A673 (cell line): ENCODE data around the gene ERGIC1. TPM values are rescaled to one million over a fixed set of nuclear protein-coding genes. Genes with fewer than 3 reads are reported as not detected.

Source experiments
- BruUV-seq: library from RNA; stranded (reverse); fragments of 400-500 nt; replicated peaks from 2 replicates; lab custom pipeline; 2021; lab: Mats Ljungman, UMichigan
- CTCF ChIA-PET: fragments of 300-600 bp; sonication (Branson Sonifier 250); formaldehyde crosslinking; loops from one replicate; lab custom pipeline; 2022; ENCODE audit warnings: antibody characterized with exemption; lab: Charles Lee
- POLR2A ChIA-PET: fragments of 300-600 bp; sonication (Branson Sonifier 250); formaldehyde crosslinking; loops from one replicate; lab custom pipeline; 2022; ENCODE audit warnings: antibody characterized with exemption; ENCODE audit not compliant: low non-redundant PET; lab: Charles Lee
- DNase-seq: peaks from one replicate; pipeline ENCODE4 v3.0.0-alpha.2; 2015; ENCODE audit warnings: low spot score
- H3K27ac ChIP-seq: fragments of 200-600 bp; sonication (generic); 2 replicates; pipeline ENCODE4 v1.5.1; 2016; ENCODE audit warnings: mixed run types, low read depth, mild to moderate bottlenecking, mixed read lengths, antibody characterized with exemption, low read length; ENCODE audit not compliant: poor library complexity, severe bottlenecking
- H3K27me3 ChIP-seq: fragments of 200-600 bp; sonication (generic); replicated peaks from 2 replicates; pipeline ENCODE4 v1.6.1; 2017; ENCODE audit warnings: mixed run types, low read depth, mild to moderate bottlenecking, mixed read lengths, antibody characterized with exemption, low read length; ENCODE audit not compliant: insufficient read depth, poor library complexity
- H3K36me3 ChIP-seq: fragments of 200-600 bp; sonication (generic); 2 replicates; pipeline ENCODE4 v1.6.1; 2016; ENCODE audit warnings: mixed run types, mild to moderate bottlenecking, mixed read lengths, antibody characterized with exemption, low read length; ENCODE audit not compliant: insufficient read depth, poor library complexity, severe bottlenecking
- H3K4me1 ChIP-seq: fragments of 200-600 bp; sonication (generic); 2 replicates; pipeline ENCODE4 v1.6.1; 2017; ENCODE audit warnings: mixed run types, mild to moderate bottlenecking, mixed read lengths, antibody characterized with exemption, low read length; ENCODE audit not compliant: insufficient read depth, poor library complexity, severe bottlenecking
- H3K4me3 ChIP-seq: fragments of 200-600 bp; sonication (generic); 2 replicates; pipeline ENCODE4 v1.5.1; 2016; ENCODE audit warnings: low read depth, mixed run types, mild to moderate bottlenecking, mixed read lengths, low read length; ENCODE audit not compliant: poor library complexity, severe bottlenecking
- H3K9me3 ChIP-seq: fragments of 200-600 bp; sonication (generic); 2 replicates; pipeline ENCODE4 v1.6.1; 2016; ENCODE audit warnings: mixed run types, low read depth, mild to moderate bottlenecking, mixed read lengths, antibody characterized with exemption, low read length; ENCODE audit not compliant: poor library complexity, severe bottlenecking
- CTCF ChIP-seq: fragments of 300-800, 200-600 bp; sonication (generic); conservative IDR thresholded peaks from 2 replicates; pipeline ENCODE4 v1.5.1; 2017; ENCODE audit warnings: low read depth, mild to moderate bottlenecking, antibody characterized with exemption, low read length, moderate library complexity, mixed read lengths
- EZH2 ChIP-seq: fragments of 200-600 bp; sonication (generic); IDR thresholded peaks from 2 replicates; pipeline ENCODE4 v1.6.1; 2017; ENCODE audit warnings: borderline replicate concordance, low read depth, mild to moderate bottlenecking, mixed read lengths, antibody characterized with exemption, low read length; ENCODE audit not compliant: poor library complexity, severe bottlenecking
- intact Hi-C: fragments of 100-400 bp; cut with micrococcal nuclease; formaldehyde crosslinking; loops from one replicate; pipeline ENCODE4 v1.10.0; 2022; ENCODE audit not compliant: unreplicated experiment
- total RNA-seq: library from RNA; stranded (reverse); gene quantifications from 2 replicates; pipeline ENCODE4 v1.2.3, GENCODE V29; 2021

Gene ERGIC1
- total RNA-seq, 1 experiment from 2014 or later: 44.2 TPM

GRCh38 chr5:172819569-172819968, 14.5 kb upstream of the ERGIC1 start:
- H3K27ac ChIP-seq: no peak overlapping the region
- POLR2A ChIA-PET: no interaction called here
- DNase-seq: no peak
- CTCF ChIA-PET: no interaction called here
- no peaks in the 10 kb centered on the region for H3K9me3 ChIP-seq
- no peaks in the 10 kb centered on the region for H3K4me1 ChIP-seq
- no peaks in the 10 kb centered on the region for H3K36me3 ChIP-seq
- H3K27me3 ChIP-seq: no peaks in the 10 kb centered on the region
- intact Hi-C loops: no loop called here
- TF ChIP-seq EZH2 (no peak), CTCF (no peak)
- no TSS peak for BruUV-seq
- H3K4me3 ChIP-seq: no peak overlapping the region

- intact Hi-C loops: no loop called here
- CTCF ChIA-PET: no interaction called here
- H3K27ac ChIP-seq: no peak overlapping the region
- H3K4me3 ChIP-seq: no peak overlapping the region
- no peaks in the 10 kb centered on the region for H3K27me3 ChIP-seq
- DNase-seq: no peak
- no peaks in the 10 kb centered on the region for H3K4me1 ChIP-seq
- no TSS peak for BruUV-seq
- TF ChIP-seq CTCF (no peak), EZH2 (no peak)
- H3K36me3 ChIP-seq: no peaks in the 10 kb centered on the region
- no peaks in the 10 kb centered on the region for H3K9me3 ChIP-seq
- POLR2A ChIA-PET: no interaction called here
Observed at GRCh38 chr5:172820046-172820767, 13.8 kb upstream of the ERGIC1 start.

DNA sequence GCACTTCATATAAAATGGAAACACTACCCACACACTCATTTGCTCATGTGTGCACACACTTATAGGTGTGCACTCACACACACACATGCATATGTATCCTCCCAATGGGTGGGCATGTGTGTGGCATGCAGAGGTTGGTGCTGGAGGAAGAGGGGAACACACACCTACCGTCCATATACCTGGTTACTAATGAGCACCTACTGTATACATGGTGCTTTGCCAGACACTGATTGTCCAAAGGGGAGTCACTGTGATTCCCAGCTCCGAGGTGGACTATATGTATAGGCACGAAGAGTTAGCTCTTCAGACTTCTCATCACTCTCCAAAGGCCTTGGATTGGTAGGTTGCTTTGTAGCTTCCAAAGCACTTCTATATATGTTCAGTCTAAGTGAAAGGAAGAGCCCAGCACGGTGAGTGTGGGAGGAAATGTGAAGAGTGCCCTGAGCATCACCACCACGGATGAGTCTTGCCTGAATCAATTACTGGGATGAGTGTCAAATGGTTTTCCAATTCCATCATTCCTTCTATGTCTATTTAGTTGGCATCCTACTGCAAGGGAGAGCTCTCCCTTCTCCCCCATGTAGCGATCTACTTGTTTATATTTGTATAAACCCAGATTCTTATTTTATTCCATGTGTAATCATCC, 12.6 kb upstream of the ERGIC1 start:
- BruUV-seq: no TSS peak
- Histone ChIP-seq H3K4me1 (no peaks in the 10 kb centered on the region), H3K27me3 (no peaks in the 10 kb centered on the region), H3K4me3 (no peak overlapping the region), H3K9me3 (peaks cover 4% of the 10 kb centered on the region), H3K27ac (no peak overlapping the region), H3K36me3 (no peaks in the 10 kb centered on the region)
- POLR2A ChIA-PET: no interaction called here
- no peak for TF ChIP-seq EZH2
- TF ChIP-seq CTCF: no peak
- no peak for DNase-seq
- intact Hi-C loops: no loop called here
- CTCF ChIA-PET: no interaction called here
